SK-N-DZ (cell line): Measurements from ENCODE around the gene OR2AG1.
"Not testable (repeated sequence)": the region's sequence is repeated elsewhere in the genome, so short reads cannot be mapped to it uniquely, and the experiment has no call there.

Source experiments
- DNase-seq: peaks from one replicate; pipeline ENCODE4 v3.0.0-alpha.2; 2015; ENCODE audit warnings: low spot score

The OR2AG1 gene

GRCh38 chr11:6790546-6790945, 7.7 kb downstream of the OR2AG1 start:
- no peak for DNase-seq

GRCh38 chr11:6794639-6795038, 11.8 kb downstream of the OR2AG1 start:
- no peak for DNase-seq

- no peak for DNase-seq
Measured at GRCh38 chr11:6799402-6799801, 16.6 kb downstream of the OR2AG1 start, which contains the start of gene OR6A2. OR6A2 (minus strand) TSS chr11:6799689; CDS start chr11:6795708, 3,981 bp downstream.

- DNase-seq, result not testable (repeated sequence)
Measured at GRCh38 chr11:6801075-6801474, 18.3 kb downstream of the OR2AG1 start.

- DNase-seq, result peak; percentile 47
Measured at GRCh38 chr11:6812390-6813005, 29.7 kb downstream of the OR2AG1 start.

GRCh38 chr11:6813656-6814055, 30.8 kb downstream of the OR2AG1 start:
- DNase-seq, result no peak

- peak; percentile 16 for DNase-seq
Measured at GRCh38 chr11:6817694-6818093, 34.9 kb downstream of the OR2AG1 start.

- no peak for DNase-seq
Measured at GRCh38 chr11:6818967-6819366, 36.1 kb downstream of the OR2AG1 start.

- DNase-seq, result no peak
Measured at GRCh38 chr11:6824136-6824823, 41.5 kb downstream of the OR2AG1 start.

GRCh38 chr11:6825231-6825744, 42.5 kb downstream of the OR2AG1 start:
- no peak for DNase-seq

- no peak for DNase-seq
Measured at GRCh38 chr11:6828103-6828502, 45.3 kb downstream of the OR2AG1 start.

- no peak for DNase-seq
Measured at GRCh38 chr11:6833356-6833755, 50.5 kb downstream of the OR2AG1 start.

GRCh38 chr11:6834021-6834420, 51.2 kb downstream of the OR2AG1 start:
- no peak for DNase-seq
